COR-L47 (cell line): ENCODE data around the gene CD72.
A peak's percentile ranks its signal among the peaks of the same experiment; 100 is the strongest.
"Not testable (repeated sequence)": the region's sequence is repeated elsewhere in the genome, so short reads cannot be mapped to it uniquely, and the experiment has no call there.

ENCODE experiments used
- DNase-seq: peaks from one replicate; lab custom pipeline; 2025; lab: John Stamatoyannopoulos, UW

The CD72 gene

DNA sequence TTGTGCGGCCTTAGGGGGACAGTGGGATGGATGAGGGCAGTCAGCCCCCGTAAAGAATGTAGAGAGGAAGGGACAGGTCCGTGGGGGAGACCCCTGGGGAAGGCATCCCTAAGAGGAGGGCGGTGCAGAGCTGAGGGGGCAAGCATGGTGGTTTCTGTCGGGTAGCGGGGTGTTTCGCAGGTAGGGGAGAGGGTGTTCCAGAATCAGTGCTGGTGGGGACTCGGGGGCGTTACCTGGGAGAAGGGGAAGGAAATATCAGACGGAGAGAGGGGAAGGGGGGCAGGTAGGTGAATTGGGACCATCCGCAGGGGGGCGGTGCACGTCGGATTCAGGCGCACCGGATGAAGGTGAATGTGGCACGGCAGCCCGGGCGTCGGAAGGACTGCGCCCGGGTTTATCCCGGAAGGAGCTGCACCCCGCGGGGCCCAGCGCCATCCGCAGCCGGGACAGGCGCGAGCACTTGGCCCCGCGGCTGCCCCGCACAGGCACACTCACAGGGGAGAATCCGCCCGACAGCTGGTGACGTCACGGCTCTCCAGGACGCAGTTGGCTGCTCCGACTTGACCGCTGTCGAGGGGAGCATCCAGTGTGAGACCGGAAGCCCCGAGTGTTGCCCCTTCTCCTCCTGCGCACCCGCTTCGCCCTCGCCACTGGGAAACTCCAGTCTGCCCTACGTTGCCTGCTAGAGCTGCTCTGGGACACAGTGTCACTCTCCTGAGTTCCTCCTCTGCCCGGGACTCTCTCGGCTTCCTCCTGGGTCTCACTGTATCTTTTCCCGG, 1.3 kb downstream of the CD72 start:
- peak; percentile 27 for DNase-seq

DNA sequence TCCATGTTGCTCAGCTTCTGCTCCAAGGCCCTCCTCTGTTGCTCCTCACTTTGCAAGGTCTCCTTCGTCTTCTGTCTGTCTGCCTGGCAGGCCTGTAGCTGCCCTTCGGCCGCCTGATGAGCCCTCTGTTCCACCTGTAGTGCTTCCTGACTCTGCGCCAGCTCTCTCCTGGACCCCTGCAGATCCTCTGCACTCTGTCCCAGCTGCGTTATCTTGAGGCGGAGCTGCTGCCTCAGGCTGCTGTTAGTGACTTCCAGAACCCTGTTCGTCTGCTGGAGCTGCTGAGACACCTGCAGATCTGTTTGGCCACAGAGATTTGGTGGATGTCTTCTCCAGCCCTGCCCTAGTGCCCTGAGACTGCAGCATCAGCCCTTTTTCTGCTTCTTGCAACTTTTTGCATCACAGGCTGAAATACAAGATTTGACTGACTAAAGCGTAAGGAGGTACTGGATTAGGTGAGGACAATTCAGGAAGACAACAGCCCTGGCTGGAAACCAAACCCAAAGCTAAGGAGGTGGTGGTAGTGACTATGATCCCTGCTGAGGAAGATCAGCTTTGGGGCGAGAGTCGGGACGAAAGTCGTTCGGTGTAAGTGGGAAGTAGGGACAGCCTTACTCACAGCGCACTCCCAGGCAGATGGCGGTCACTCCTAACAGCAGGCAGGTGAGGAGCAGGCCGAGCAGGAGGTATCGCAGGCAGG, 2.1 kb downstream of the CD72 start:
- DNase-seq: peak; percentile 32

DNA sequence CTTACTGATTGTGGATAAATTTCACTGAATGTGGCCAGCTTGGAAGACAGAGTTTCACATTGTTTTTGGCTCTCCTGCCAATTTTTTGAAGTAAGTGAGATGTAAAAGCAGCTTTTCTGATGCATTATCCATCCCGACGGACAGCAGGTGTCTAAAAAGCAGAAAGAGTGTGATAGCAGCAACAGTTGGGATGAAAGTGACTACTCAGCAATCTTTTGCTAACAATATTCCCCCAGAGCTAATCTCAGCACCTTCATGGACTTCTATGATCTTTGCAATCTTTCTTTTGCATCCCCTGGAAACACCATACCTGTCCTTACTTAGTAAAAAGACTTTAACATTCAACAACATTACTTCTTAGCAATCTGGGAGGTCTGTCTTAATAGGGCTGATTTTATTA, 5.4 kb downstream of the CD72 start:
- DNase-seq: no peak

DNA sequence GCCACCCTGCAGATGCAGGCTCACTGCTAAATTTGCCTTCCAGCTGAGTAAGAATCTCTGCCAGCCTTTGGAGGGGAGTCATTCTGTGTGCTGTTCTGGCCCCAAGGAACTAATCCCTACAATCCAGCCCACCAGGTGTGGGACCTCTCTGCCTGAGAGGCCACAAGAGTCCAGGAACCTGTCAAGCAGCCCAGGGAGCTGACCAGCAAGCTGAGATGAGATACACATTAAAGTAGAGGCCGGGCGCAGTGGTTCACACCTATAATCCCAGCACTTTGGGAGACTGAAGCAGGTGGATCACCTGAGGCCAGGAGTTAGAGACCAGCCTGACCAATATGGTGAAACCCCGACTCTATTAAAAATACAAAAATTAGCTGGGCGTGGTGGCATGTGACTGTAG, 6.1 kb downstream of the CD72 start:
- not testable (repeated sequence) for DNase-seq

DNA sequence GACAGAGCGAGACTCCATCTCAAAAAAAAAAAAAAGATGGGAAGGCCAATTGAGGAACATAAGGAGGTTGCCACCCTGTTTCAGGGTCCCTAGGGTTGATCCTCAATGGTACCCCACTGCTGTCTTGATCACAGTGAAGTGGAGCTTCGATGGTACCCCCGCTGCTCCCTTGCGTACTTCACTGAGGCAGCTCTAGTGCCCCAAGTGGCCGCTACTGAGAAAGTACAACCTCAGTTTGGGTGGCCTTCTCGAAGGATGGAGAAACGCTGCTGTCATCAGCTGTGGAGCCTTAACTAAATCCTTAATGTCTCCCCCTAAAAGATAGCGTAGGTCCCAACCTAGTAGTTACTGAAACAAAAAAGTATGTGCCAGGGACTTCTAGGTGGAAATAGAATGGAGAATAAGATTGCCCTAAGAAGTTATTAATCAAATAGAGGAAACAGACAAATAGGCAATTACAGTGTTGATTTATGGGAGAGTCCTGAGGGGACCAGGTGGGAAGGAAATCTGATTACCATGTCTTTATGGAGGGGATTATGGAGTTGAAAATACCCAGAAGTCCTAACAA, 6.9 kb downstream of the CD72 start:
- DNase-seq: peak; percentile 29

DNA sequence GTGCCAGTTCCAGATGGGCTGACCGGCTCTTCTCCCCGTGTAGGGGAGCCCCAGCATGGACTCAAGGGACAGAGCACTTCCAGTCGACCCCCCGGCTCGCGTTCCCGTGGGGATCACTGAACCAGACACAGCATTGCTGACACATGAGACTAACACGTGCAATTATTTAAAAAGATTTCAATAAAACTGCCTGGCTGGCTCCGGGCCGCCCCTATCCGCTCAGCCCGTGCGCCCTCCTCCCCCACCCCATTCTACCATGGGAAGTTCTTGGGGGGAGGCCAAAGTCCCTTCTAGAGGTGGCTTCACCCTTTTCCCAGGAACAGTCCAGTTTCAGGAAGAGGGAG, 8.4 kb downstream of the CD72 start:
- no peak for DNase-seq

DNA sequence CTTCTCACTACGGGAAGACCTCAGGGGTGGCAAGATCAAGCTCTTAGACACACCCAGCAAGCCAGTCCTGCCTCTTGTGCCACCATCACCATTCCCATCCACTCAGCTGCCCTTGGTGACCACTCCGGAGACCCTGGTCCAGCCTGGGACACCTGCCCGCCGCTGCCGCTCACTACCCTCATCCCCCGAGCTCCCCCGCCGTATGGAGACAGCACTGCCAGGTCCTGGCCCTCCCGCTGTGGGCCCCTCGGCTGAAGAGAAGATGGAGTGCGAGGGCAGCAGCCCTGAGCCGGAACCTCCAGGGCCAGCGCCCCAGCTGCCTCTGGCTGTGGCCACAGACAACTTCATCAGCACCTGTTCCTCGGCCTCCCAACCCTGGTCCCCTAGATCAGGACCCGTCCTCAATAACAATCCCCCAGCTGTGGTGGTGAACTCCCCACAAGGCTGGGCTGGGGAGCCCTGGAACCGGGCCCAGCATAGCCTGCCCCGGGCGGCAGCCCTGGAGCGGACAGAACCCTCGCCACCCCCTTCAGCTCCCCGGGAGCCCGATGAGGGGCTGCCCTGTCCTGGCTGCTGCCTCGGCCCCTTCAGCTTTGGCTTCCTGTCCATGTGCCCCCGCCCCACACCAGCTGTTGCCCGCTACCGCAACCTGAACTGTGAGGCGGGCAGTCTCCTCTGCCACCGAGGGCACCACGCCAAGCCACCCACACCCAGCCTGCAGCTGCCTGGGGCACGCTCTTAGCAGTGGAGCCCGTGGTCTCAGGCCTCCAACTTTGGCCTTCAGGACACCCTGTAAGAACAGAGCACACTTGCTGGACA, 9.0 kb downstream of the CD72 start:
- DNase-seq: no peak

DNA sequence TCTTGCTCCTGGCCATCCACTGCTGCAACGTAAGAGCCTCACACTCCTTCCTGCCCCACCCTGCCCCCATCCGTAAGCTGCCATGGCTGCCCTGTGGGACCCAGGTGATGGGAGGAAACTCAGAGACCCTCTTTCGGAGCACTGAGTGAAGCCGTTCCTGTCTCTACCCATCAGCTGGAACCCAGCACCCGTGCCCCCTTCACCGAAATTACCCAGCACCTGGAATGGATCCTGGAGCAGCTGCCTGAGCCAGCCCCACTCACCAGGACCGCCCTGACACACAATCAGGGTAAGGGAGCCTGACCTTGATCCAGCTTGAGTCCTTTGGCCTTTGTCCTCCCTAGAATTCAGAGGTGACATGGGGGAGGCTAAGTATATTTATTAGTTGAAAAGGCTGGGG, 10.0 kb downstream of the CD72 start:
- no peak for DNase-seq

DNA sequence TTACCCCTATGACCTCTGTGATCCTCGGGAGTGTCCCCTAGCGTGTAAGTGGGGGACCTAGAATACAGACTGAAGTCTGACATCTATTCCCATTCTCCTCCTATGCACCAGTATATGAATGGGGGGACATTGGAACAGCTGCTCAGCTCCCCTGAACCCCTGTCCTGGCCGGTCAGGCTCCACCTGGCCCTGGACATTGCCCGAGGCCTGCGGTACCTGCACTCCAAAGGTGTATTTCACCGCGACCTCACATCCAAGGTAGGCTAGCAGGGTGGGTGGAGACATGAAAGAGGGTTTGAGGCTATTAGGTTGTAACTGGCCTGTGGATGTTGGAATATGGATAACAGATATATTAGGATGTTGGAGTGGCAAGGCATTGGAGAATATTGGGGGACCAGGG, 11.5 kb downstream of the CD72 start:
- DNase-seq: no peak

DNA sequence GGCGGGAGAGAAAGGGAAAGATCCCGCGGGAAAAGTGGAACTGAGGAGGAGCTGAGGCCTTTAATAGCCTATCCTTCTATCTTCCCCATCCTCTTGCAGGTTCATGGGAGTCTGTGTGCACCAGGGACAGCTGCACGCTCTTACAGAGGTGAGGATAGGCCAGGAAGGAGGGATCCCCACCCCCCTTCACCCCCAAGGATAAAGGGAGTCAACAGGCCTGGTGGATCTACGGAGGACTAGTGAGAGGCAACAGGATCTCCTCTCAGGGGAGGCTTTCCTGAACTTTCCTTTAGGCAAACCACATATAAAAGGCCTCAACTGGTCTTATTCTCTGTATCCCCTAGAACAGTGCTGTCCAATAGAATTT, 12.1 kb downstream of the CD72 start:
- no peak for DNase-seq

DNA sequence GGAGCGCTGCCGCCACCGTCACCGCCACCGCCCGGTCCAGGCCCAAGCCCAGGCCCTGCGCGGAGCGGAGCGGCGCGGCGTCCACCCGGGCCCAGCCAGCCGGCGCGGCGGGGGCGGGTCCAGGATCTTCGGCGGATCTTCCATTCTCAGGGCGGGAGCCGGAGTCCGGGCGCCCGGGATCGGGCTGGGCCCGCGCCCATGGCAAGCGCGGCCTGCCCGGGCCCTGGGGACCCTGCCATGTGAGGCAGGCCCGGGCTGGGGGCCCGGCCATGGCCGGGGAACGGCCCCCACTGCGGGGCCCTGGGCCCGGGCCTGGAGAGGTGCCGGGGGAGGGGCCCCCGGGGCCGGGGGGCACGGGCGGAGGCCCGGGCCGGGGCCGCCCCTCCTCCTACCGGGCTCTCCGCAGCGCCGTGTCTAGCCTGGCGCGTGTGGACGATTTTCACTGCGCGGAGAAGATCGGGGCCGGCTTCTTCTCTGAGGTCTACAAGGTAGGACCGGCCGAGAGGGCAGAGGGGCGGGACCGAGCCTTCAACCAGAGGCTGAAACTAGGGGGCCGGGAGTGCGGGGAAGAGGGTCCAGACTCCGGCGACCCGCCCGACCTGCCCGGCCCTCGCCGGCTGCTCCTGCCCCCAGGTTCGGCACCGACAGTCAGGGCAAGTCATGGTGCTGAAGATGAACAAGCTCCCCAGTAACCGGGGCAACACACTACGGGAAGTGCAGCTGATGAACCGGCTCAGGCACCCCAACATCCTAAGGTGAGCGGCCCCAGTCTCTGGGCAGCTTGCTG, 12.7 kb downstream of the CD72 start:
- DNase-seq: no peak

DNA sequence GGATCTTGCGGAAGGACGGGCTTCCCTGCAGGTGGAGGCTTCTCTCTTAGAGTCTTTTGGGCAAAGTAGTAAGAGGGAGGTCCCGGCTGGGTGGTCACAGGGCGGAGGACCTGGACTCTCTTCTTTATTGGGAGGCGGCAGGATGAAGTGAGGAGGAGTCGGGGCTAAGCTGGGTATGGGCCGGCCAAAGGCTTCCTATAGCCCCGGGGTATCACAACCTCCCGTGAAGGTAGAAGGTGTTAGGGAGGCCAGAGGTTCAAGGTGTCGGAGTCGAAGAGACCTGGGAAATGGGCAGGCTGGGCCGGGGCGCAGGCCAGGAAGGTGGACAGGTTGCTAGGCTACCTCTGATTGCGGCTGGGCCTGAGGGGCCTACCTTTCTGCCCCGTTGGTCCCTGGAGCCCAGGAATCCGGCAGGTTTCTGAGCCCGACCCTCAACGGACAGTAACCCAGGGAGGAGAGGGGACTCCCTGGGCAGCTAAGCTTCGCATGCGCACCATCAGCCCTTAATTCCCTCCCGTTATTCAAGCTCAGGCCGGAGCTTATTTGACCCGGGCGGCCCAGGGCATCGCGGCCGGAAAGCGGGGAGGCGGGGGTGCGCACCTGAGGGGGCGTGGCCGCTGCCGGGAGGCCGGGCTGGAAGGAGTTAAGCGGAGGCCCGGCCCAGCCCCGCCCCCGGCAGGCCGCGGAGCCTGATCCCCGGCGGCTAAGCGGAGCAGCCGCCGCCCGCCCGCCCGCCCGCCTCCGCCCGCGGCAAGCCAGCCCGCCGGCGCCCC, 13.4 kb downstream of the CD72 start, which contains the start of gene TESK1:
TESK1 (plus strand) TSS at position 685 of the 773 bp plus-strand sequence. CDS start 358 bp downstream, outside the sequence.
- DNase-seq: peak; percentile 66

DNA sequence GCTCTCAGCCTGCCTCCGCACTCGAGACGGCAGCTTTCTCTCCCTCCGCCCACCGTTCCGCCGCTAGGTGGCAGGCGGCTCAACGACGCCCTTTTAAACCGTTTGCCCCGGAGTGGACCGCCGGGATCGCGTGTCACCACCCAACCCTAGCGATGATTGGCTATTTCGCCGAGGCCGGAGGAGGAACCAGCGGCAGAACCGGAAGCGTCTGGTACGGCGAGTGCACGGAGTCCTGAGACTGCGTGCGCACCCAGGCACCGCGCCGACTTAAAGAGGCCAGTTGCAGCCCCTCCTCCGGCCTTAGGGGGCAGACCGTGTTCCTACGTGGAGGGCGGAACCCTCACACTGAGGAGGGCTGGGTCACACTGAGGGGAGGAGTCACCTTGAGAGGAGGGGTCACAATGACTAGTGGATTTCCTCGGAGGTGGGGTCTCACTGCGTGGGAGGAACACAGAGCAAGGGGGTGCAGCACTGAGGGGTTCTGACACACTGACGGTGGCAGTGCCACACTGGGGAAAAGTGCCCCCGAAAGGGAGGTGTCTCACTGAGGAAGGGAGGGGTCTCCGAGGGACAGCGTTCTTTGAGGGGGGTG, 14.1 kb downstream of the CD72 start:
- DNase-seq: peak; percentile 100

DNA sequence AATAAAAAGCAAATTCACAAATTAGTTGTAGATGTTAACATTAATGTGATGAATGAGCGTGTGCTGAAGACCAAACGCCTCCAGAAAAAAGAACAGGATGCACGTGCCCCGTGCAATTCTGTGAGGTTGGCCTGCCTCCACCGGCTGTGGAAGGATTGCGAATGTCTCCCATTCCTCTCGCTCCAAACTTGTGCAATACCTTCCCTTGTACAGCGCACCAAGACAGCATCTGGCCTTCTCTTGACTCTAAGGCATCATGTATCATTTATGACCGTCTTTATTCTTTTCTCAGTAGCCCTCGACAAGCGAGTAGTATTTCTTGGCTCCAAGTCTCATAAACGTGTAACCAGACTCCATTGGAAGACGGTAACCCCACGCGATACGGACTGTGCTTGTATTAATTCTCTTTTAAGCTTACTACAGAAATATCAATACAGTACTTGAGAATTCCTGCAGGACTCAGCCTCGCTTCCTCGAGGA, 14.7 kb downstream of the CD72 start:
- peak; percentile 23 for DNase-seq

DNA sequence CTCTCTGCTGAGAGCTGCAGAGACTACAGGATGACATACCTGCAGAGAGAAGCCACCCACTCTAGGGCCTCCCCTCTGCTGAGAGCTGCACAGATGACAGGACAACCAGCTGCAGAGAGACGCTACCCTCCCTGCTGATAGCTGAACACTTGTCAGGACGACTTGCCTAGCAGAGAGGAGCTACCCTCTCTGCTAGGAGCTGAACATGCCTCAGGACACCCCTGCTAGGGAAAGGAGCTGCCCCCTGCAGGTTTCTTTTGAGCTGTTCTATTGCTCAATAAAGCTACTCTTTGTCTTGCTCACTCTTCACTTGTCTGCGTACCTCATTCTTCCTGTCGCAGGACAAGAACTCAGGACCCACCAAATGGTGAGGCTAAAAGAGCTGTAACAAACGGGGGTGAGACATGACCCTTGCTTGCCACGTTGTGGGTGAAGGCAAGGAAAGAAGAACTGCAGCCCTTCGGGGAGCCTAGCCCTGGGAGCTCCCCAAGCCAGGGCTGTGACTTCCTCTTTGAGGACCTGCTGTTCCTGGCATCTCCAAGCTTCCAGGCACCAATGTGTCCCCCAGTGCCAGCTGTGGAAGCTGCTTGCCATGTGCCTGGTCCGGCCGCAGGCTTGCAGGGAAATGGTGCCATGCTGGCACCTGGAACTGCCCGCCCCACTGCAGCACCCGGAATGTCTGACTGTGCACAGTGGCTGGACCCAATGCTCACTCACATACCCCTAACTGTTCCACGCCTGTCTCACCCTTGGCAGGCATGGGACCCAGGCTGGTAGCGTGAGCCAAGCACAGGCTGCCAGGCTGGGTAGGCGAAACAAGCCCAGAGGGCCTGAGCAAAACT, 18.2 kb downstream of the CD72 start:
- no peak for DNase-seq

DNA sequence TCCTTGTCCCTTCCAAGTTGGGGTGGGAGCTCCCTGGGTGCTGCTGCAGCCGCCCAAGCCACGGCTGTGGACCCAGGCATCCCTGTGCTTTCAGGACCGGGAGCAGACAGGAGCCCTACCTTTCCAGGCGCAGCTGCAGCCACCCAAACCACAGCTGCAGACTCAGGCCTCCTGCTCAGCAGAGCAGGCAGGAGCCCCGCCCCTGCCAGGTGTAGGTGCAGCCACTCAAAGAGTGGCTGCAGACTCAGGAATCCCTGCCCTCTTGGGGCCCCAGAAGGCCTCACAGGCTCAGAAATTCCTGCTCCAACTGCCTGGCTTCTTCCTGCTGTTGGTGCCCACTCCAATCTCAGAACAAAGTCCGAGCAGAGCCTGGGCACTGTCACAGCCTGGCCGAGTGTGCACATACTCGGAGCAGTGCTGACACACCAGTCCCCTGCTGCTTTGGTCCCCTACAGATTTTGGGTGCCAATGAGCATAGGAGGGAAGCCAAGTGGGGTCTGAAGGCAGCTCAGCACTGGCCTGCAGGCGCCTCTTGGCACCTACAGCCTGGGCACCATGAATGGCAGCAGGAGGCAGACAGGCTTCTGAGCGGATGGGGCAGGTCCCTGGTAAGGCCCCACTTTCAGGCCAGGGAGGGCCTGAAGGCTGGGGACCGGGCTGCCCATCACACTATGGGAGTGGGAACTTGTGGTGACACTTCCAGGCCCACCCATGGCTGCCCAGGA, 19.2 kb downstream of the CD72 start:
- no peak for DNase-seq

DNA sequence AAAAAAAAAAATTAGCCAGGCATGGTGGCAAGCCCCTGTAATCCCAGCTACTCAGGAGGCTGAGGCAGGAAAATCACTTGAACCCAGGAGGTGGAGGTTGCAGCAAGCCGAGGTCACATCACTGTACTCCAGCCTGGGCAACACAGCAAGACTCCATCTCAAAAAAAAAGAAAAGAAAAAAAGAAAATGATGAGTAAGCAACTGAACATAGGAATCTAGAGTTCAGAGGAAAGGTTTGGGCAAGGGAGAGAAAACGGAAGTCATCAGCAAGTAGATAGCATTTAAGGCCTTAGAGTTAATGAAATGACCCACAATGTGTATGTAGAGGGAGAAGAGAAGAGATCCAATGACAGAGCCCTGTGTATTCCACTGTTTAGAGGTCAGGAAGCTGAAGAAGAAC, 21.3 kb downstream of the CD72 start:
- DNase-seq: not testable (repeated sequence)

DNA sequence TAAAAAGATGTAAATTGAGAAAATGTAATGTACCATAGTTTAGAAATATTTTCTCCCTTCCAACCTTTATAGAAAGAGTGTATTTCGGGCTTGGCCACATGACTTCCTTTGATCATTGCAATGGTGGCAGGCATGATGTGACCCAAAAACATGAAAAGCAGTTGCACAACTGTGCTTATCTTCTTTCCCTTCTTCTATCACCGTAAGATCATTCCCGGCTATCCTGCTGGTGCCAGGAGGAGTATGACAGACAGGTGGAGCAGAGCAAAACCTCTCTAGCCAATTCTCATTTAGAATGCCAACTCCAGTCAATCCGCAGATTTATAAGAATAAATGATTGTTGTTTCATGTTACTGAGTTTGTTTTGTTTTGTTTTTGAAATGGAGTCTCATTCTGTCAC, 23.7 kb downstream of the CD72 start:
- no peak for DNase-seq

DNA sequence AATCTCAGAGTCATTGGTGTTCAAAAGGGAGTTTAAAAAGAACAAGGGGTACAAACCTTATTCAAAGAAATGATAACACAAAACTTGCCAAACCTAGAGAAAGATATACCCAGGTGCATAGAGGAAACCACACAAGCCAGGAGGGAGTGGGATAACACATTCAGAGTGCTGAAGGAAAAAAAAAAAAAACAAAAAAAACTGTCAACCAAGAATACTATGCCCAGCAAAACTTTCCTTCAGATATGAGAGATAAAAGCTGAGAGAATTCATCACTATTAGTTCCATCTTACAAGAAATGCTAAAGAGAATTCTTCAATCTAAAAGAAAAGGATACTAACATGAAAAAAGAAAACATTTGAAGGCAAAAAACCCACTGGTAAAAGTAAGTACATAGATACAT, 24.6 kb downstream of the CD72 start:
- no peak for DNase-seq
